ENCODE measurements around the gene TNNT3. TPM values are rescaled to one million over a fixed set of nuclear protein-coding genes. Genes with fewer than 3 reads are reported as not detected.

Gene TNNT3
- polyA plus RNA-seq, 2 of the 4 experiments (the other 2 are of a cell fraction): not detected

DNA sequence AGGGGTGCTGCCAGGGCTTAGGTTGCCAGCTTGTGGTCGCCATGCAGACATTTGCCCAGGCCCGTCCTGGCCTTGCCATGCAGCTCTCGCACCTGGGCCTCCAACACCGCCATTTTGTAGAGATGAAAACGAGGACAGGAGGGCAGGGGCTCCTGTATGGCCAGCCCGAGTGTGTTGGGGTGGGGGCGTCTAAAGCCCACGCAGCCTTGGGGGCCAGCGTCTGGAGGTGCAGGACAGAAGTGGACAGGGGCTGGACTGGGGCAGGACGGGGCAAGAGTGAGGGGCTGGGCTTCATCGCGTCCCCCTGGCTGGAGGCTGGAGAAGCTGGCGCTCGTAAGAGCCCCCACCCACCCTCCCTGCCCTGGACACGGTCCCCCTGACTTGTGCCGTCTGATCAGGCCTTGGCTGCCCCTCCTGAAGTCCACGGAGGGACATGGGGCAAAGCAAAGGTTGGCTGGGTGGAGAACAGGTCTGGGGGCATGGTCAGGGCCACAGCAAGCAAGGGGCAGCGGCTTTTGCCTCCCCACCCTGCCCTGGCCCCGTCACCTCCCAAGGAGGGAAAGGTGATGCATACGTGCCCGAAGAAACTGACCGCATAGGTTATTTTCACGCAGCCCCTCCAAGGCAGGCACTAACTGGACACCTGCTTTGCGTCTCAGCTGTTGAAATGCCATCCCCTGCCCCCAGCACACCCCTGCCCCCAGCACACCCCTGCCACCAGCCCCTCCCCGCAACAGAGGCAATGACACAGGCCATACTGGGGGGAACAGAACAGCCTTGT, 815 bp downstream of the TNNT3 start:
- DNase-seq (ENCODE audit: low read depth in 1 of 2, low spot score in 1 of 2): no peak
- POLR2A ChIA-PET: no interaction called here
- WGBS (ENCODE audit: missing lambda C conversion rate): 79% methylated on average over 22 of the region's 25 CpGs
- no peak for FAIRE-seq
- TF ChIP-seq ESRRA (IDR thresholded peaks at IDR 0.05; ENCODE audit: borderline replicate concordance, low read length): no peak
- TF ChIP-seq, protein P1, sequence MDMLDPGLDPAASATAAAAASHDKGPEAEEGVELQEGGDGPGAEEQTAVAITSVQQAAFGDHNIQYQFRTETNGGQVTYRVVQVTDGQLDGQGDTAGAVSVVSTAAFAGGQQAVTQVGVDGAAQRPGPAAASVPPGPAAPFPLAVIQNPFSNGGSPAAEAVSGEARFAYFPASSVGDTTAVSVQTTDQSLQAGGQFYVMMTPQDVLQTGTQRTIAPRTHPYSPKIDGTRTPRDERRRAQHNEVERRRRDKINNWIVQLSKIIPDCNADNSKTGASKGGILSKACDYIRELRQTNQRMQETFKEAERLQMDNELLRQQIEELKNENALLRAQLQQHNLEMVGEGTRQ (IDR thresholded peaks at IDR 0.05): no peak
- TF ChIP-seq MYC (IDR thresholded peaks at IDR 0.05; ENCODE audit: borderline replicate concordance, low read length): no peak
- no peak for TF ChIP-seq EHMT2 (IDR thresholded peaks at IDR 0.05; ENCODE audit: low read depth)
- TF ChIP-seq, protein P2, sequence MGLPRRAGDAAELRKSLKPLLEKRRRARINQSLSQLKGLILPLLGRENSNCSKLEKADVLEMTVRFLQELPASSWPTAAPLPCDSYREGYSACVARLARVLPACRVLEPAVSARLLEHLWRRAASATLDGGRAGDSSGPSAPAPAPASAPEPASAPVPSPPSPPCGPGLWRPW (IDR thresholded peaks at IDR 0.05): no peak
- no peak for TF ChIP-seq FOSB (CRISPR knock-in tag; IDR thresholded peaks at IDR 0.05)
- TF ChIP-seq RFX5 (IDR thresholded peaks at IDR 0.05): no peak
- no peak for TF ChIP-seq RCOR1 (IDR thresholded peaks at IDR 0.05; ENCODE audit: low read depth, low read length)
- TF ChIP-seq TP53 (CRISPR knock-in tag; IDR thresholded peaks at IDR 0.05): no peak
- no peak for TF ChIP-seq KDM5A (IDR thresholded peaks at IDR 0.05)
- no peak for TF ChIP-seq KDM1A (IDR thresholded peaks at IDR 0.05; ENCODE audit: low read depth)
- no peak for TF ChIP-seq ZNF302 (CRISPR knock-in tag; IDR thresholded peaks at IDR 0.05)
- TF ChIP-seq, protein P3, sequence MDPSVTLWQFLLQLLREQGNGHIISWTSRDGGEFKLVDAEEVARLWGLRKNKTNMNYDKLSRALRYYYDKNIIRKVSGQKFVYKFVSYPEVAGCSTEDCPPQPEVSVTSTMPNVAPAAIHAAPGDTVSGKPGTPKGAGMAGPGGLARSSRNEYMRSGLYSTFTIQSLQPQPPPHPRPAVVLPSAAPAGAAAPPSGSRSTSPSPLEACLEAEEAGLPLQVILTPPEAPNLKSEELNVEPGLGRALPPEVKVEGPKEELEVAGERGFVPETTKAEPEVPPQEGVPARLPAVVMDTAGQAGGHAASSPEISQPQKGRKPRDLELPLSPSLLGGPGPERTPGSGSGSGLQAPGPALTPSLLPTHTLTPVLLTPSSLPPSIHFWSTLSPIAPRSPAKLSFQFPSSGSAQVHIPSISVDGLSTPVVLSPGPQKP (IDR thresholded peaks at IDR 0.05; ENCODE audit: low read depth, low read length): no peak
- no peak for TF ChIP-seq JUN (IDR thresholded peaks at IDR 0.05)
- TF ChIP-seq, protein P4, sequence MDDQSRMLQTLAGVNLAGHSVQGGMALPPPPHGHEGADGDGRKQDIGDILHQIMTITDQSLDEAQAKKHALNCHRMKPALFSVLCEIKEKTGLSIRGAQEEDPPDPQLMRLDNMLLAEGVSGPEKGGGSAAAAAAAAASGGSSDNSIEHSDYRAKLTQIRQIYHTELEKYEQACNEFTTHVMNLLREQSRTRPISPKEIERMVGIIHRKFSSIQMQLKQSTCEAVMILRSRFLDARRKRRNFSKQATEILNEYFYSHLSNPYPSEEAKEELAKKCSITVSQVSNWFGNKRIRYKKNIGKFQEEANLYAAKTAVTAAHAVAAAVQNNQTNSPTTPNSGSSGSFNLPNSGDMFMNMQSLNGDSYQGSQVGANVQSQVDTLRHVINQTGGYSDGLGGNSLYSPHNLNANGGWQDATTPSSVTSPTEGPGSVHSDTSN (IDR thresholded peaks at IDR 0.05): no peak
- CTCF ChIA-PET: interaction anchor here (0.9 to 6.3 kb wide), 15 partner anchors 23 to 267 kb away, joined by 3 to 65 read pairs (median 4); partner anchors contain the start of genes KRTAP5-6 and TNNI2
- H3K27ac ChIP-seq: no peak overlapping the region
- no peak for ATAC-seq
- H3K4me2 ChIP-seq: no peak overlapping the region
- no peaks in the 10 kb centered on the region for H3K4me1 ChIP-seq
- H3K9me3 ChIP-seq: no peaks in the 10 kb centered on the region
- no peak overlapping the region for H3K4me3 ChIP-seq

DNA sequence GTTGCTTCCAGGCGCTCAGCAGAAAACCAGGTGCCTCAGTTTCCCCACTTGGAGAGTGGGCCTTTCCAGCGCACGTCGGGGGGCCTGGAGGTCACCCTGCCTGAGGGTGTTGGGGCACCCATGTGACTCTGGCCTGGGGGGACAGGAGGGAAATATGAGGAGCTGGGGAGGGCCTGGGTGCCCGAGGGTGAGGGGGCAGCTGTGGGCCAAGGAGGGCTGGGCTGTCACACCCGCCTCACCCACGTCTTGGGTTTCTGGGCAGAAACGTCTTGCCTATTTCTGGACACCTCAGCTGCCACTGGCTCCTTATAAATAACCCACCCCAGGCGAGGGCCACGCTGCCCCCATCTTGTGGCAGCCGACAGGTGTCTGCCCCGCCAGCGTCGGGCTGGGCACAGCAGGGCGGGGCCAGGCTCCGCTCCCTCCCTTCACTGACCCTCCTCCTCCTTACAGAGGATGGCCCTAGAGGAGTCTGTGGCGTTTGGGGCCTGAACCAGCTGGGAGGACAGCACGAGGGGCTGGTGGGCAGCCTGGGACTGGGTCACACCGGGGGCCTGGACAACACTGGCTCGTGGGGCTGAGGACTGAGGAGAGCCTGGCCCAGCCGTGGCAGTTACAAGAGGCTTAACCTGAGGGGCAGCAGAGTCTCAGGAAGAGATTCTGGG, 1.5 kb downstream of the TNNT3 start:
- DNase-seq (ENCODE audit: low read depth in 1 of 2, low spot score in 1 of 2) (no peak), ATAC-seq (peak; percentile 8 to 42; a peak in 3 of 6 replicates), FAIRE-seq (no peak)
- Histone ChIP-seq H3K9me3 (no peaks in the 10 kb centered on the region), H3K4me1 (no peaks in the 10 kb centered on the region), H3K4me3 (no peak overlapping the region), H3K4me2 (no peak overlapping the region; the same call in 2 of the 3 replicates), H3K27ac (no peak overlapping the region)
- no peak for TF ChIP-seq EP300 (IDR thresholded peaks at IDR 0.05)
- POLR2A ChIA-PET: no interaction called here
- WGBS (ENCODE audit: missing lambda C conversion rate): 45% methylated on average over 19 of the region's 21 CpGs
- CTCF ChIA-PET: interaction anchor here (1.1 to 6.3 kb wide), 16 partner anchors 12 to 268 kb away, joined by 3 to 65 read pairs (median 6); partner anchors contain the start of genes KRTAP5-6 and TNNI2

DNA sequence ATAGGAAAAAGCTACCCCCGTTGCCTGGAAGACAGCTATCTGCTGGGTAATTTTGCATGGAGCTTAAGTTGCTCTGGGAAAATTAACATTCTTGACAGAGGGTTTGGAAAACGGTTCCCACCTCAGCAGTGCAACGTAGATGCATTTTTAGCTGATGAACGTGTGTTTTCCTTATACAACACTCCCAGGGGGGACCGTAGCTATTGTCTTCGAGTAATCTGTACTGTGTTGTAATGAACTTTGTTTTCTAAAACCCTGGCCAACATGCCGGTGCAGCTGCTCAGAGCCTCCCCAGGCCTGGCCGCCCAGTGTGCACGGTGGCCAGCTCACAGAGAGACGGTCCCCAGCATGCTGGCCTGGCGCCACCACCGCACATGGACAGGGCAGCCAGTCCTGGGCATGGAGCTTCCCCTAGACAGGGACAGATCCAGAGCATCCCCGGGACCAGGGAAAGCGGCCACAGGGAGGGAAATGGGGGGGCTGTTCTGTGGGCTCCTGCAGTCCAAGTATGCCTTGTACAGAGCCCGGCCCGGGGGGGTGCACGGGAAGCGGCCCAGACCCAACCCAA, 2.2 kb downstream of the TNNT3 start:
- CTCF ChIA-PET: interaction anchor here (0.5 to 6.3 kb wide), 18 partner anchors 12 to 269 kb away, joined by 3 to 65 read pairs (median 6); partner anchors contain the start of genes KRTAP5-6 and TNNI2
- TF ChIP-seq, protein P5, sequence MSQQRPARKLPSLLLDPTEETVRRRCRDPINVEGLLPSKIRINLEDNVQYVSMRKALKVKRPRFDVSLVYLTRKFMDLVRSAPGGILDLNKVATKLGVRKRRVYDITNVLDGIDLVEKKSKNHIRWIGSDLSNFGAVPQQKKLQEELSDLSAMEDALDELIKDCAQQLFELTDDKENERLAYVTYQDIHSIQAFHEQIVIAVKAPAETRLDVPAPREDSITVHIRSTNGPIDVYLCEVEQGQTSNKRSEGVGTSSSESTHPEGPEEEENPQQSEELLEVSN (IDR thresholded peaks at IDR 0.05; ENCODE audit: borderline replicate concordance, low read depth): no peak
- no peak for TF ChIP-seq FOXS1 (CRISPR knock-in tag; IDR thresholded peaks at IDR 0.05)
- TF ChIP-seq CHD2 (IDR thresholded peaks at IDR 0.05; ENCODE audit: low read length, partially characterized antibody): no peak
- TF ChIP-seq HOXA7 (CRISPR knock-in tag; IDR thresholded peaks at IDR 0.05): no peak
- TF ChIP-seq BHLHE40 (IDR thresholded peaks at IDR 0.05; ENCODE audit: low read depth, low read length): no peak
- TF ChIP-seq EHMT2 (IDR thresholded peaks at IDR 0.05; ENCODE audit: low read depth): no peak
- no peak for TF ChIP-seq POLR2A (IDR thresholded peaks at IDR 0.05; ENCODE audit: low read length)
- no peak for FAIRE-seq
- no peak for DNase-seq (ENCODE audit: low read depth in 1 of 2, low spot score in 1 of 2)
- ATAC-seq: peak in 1 of 2 experiments; percentile 4; a peak in 1 of 6 replicates
- Histone ChIP-seq H3K9me3 (no peaks in the 10 kb centered on the region), H3K4me3 (no peak overlapping the region), H3K4me2 (no peak overlapping the region; the same call in 2 of the 3 replicates), H3K4me1 (no peaks in the 10 kb centered on the region), H3K27ac (no peak overlapping the region)
- POLR2A ChIA-PET: no interaction called here
- 64% methylated on average over 15 of the region's 18 CpGs for WGBS (ENCODE audit: missing lambda C conversion rate)
